DMS53 treated with DMSO at 0.1 percent for 48 hours (cell line): ENCODE data around the gene RAB3B.
"Not testable (repeated sequence)": the region's sequence is repeated elsewhere in the genome, so short reads cannot be mapped to it uniquely, and the experiment has no call there.

ENCODE experiments used
- DNase-seq: peaks from one replicate; lab custom pipeline; 2025; ENCODE audit not compliant: unreplicated experiment; lab: John Stamatoyannopoulos, UW

The RAB3B gene

GRCh38 chr1:51990478-51990965, at the start of gene RAB3B:
RAB3B (minus strand) TSS chr1:51990700; CDS start chr1:51977117, 13,583 bp downstream.
- peak; percentile 84 for DNase-seq

- no peak for DNase-seq
Measured at GRCh38 chr1:52037909-52038308, 47.4 kb upstream of the RAB3B start.

DNA sequence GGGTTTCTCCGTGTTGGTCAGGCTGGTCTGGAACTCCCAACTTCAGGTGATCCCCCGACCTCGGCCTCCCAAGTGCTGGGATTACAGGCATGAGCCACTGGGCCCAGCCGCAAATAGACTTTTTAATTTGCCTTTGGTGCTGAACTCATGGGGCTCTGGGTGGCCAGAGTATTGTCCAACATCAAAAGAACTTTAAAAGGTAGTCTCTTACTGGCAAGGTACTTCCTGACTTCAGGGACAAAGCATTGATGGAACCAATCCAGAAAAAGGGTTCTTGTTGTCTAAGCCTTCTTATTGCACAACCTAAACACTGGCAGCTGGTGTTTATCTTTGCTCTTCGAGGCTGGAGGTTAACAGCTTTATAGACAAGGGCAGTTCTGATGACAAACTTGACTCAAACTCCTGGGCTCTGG, 46.9 kb upstream of the RAB3B start:
- peak; percentile 81 for DNase-seq

- DNase-seq: no peak
Measured at GRCh38 chr1:52034050-52034384, 43.5 kb upstream of the RAB3B start.

DNA sequence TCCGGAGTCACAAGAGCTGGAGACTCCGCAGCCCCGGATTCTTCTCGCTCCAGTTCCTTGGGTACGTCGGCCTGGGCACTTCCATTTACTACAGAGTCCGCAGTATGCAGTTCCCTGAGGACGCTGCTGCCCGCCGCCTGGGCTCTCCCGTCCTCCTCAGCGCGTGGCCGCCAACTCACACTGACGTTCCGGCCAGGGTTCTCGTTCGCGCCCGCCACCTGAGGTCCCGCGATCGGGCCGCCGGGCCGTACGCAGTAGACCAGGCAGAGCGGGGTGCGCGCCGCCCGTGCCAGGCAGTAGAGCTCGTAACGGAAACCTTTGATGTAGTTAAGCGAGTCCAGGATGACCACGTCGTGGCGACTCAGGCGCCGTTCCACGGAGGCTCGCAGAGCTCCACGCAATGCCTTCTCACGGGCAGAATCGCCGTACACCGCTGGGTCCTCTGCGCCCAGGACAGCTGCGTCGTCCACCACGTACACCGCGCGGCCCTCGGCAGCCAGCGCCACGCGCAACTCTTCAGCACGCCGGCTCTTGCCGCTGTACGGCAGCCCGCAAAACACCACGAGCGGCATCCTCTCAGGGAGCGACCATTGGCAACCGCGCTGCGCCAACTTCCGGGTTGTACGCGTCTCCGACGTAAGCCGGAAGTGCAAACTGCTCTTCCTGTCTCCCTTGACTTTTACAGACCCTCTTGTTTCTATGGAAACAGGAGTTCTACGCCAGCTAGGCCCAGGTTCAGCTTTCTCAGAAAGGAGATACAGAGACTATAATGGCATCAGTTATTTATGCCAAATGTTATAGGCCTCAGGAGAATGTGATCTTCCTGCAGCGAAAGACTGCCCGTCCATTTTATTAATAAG, 42.9 kb upstream of the RAB3B start, which contains the start of gene KTI12:
KTI12 (minus strand) TSS at position 621 of the 860 bp plus-strand sequence; CDS start at position 572, 49 bp downstream.
- peak; percentile 93 for DNase-seq

DNA sequence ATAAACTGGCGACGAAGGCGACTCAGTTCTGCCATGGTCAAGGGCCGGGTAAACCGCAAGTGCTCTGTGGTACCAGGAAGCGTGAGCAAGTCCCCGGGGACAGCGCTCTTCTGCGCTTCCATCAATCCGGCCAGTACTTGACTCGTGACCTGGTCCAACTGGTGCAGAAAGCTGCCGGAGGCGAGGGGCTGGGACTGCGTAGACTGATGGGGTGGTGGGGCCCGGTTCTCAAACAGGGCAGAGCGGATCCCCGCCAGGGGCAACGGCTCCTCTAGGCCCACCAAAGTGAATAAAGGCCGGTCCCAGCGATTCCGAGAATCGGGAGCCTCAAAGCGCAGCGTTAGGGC, 42.3 kb upstream of the RAB3B start:
- peak; percentile 69 for DNase-seq

GRCh38 chr1:52032124-52032784, 41.8 kb upstream of the RAB3B start:
- DNase-seq: no peak

GRCh38 chr1:52028839-52029238, 38.3 kb upstream of the RAB3B start:
- DNase-seq: not testable (repeated sequence)

DNA sequence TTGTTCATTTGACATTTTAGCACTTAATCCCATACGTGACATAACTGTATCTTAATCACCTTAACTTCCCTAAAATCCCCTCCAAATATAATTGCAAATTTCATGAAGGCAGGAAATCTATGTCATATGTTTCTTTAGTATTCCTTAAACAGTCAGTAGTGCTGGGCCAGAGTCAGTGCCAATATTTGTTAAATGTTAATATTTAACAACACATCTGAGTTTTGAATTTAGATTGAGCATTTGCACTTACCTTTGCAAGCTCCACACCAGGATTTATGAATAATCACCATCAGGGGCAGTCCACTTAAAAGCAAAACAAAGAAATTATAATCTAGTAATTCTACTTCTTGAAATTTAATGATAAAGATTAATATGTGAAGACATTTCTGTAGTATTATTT, 37.8 kb upstream of the RAB3B start:
- DNase-seq: peak; percentile 62

- DNase-seq: no peak
Measured at GRCh38 chr1:52026278-52026677, 35.8 kb upstream of the RAB3B start.

- DNase-seq: no peak
Measured at GRCh38 chr1:52022133-52022532, 31.6 kb upstream of the RAB3B start.

- no peak for DNase-seq
Measured at GRCh38 chr1:52008071-52008809, 17.7 kb upstream of the RAB3B start.

GRCh38 chr1:52007215-52008002, 16.9 kb upstream of the RAB3B start:
- DNase-seq: no peak

GRCh38 chr1:52006081-52006553, 15.6 kb upstream of the RAB3B start:
- DNase-seq: not testable (repeated sequence)

DNA sequence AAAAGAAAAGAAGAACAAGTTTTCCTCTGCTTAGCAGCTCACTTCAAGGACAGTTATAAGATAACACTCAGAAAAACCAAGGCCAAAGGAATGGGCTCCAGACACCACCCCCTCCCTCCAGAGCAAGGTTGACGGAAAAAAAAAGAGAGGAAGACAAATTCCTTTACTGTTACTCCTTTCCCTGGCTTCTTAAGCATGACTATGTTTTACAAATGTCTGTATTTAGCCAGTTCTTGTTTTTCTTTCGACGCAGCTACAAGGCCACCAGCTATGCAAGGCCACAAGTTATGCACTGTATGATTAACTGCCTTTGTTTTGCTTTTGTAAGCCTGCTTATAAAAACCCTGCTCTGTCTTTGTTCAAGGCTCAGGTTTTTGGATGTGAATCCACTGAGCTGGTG, 15.0 kb upstream of the RAB3B start:
- DNase-seq: not testable (repeated sequence)

DNA sequence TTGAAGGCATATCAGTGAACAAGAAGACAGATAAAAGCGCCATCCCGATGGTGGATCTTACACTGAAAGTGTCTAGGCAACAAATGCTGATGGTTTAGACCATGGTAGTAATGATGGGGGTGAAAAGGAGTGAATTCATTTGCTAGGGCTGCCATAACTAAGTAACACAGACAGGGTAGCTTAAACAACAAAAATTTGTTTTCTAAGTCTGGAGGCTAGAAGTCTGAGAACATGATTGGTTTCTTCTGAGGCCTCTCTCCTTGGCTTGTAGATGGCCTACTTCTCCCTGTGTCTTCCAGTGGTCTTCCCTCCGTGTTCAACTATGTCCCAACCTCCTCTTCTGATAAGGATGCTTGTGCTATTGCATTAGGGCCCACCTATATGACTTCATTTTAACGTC, 13.4 kb upstream of the RAB3B start:
- no peak for DNase-seq

DNA sequence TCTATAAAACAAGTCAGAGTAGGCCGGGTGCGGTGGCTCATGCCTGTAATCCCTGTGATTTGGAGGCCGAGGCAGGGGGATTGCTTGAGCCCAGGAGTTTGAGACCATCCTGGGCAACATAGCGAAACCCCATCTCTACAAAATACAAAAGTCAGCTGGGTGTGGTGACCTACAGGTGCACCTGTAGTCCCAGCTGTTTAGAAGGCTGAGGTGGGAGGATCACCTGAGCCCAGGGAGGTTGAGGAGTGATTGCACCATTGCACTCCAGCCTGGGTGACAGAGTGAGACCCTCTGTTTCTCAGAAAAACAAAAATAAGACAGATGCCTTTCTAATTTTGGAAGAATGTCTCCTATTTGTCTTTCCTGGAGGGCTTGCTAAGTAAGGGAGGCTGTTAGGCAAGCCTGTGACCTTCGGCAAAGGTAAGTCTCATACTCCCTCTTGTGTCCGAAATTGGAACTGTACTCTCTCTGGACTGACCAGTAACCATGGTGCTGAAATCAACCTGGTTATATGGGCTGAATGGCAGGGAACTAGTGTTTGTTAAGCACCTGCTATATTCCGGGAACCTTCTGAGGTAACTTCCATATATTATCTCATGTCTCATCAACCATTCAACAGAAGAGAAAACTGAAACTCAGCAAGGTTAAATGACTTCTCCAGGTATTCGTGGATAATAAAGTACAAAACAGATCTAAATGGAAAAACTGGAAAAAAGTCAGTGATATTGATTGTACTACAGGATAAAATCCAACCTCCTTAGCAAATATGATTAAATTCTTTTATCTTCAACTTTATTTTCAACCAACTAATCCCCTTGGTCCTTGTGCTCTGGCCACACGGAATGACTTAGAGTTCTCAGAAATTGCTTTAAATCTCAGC, 11.8 kb upstream of the RAB3B start:
- peak; percentile 98 for DNase-seq

DNA sequence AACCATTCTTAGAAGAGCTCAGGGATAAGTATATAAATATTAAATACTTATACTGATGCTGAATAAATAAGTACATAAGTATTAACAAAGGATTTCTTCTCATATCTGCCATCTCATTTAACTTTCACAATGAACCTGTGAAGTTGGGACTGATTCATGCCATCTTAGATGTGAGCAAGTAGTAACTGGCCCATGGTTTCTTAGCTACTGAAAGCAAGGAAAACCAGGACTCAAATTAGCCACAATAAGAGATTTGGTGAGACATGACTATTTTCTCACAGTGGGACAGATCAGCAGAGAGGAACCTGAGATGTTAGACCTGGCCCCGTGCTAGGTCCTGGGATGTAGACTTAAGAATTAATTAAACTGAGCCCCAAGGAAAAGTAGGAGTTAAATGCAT, 8.2 kb upstream of the RAB3B start:
- no peak for DNase-seq

DNA sequence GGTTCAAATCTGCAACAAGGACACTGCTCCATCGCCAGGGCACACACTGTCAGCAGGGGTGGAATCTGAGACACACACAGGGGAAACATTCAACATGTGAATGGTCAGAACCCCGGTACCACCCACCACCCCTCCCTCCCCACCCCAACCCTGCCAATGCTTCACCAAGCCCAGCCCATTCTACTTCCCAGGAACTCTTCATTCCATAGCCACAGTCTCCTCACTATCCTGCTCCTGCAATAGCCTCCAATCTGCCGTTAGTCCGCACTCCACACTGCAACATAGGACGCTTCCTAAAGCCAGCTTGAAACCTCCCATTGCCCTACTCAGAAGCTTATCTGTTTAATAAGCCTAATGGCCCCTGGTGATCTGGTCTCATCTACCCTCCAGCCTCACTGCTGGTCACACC, 7.5 kb upstream of the RAB3B start:
- DNase-seq: no peak
